A673 (cell line): ENCODE measurements around the gene BUB3.

Experiments used
- CTCF ChIP-seq: fragments of 300-800, 200-600 bp; sonication (generic); conservative IDR thresholded peaks from 2 replicates; pipeline ENCODE4 v1.5.1; 2017; ENCODE audit warnings: low read depth, mild to moderate bottlenecking, antibody characterized with exemption, low read length, moderate library complexity, mixed read lengths
- EZH2 ChIP-seq: fragments of 200-600 bp; sonication (generic); IDR thresholded peaks from 2 replicates; pipeline ENCODE4 v1.6.1; 2017; ENCODE audit warnings: borderline replicate concordance, low read depth, mild to moderate bottlenecking, mixed read lengths, antibody characterized with exemption, low read length; ENCODE audit not compliant: poor library complexity, severe bottlenecking

GRCh38 chr10:123200531-123200930 is 46.3 kb downstream of the BUB3 start:
- TF ChIP-seq CTCF (no peak), EZH2 (no peak)
